ENCODE measurements around the gene SRSF6.

SRSF6 gene

DNA sequence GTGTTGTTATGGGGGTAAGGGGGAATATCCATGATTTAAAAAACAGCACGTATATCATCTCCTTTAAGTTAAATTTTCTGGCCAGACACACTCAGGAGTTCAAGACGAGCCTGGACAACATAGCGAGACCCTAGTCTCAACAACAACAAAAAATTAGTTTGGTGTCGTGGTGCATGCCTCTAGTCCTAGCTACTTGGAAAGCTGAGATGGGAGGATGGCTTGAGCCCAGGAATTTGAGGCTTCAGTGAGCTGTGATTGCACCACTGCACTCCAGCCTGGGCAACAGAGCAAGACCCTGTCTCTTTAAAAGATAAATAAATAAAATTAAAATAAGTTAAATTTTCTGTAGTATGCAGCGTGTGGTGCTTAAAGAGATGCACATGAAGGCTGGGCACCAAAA lies 31.5 kb upstream of the SRSF6 start:
- Histone ChIP-seq H3K4me1 (ENCODE audit: insufficient read depth, low read length) (no peaks in the 10 kb centered on the region), H3K4me3 (ENCODE audit: low read depth in 1 of 2, low read length in 2 of 2) (no peak overlapping the region), H3K9ac (ENCODE audit: low read depth, low read length) (no peak overlapping the region), H3K27ac (ENCODE audit: low read length) (no peak overlapping the region), H3K36me3 (ENCODE audit: insufficient read depth, low read length) (no peaks in the 10 kb centered on the region), H2AFZ (ENCODE audit: low read depth, low read length) (no peak overlapping the region), H3K4me2 (ENCODE audit: insufficient read depth, low read length) (no peak overlapping the region), H4K20me1 (ENCODE audit: insufficient read depth, low read length) (no peaks in the 10 kb centered on the region; the same call in 1 of the 2 replicates), H3K79me2 (ENCODE audit: insufficient read depth, low read length) (no peaks in the 10 kb centered on the region), H3K27me3 (ENCODE audit: insufficient read depth, low read length, poor library complexity) (peaks cover 9% of the 10 kb centered on the region), H3K9me3 (ENCODE audit: insufficient read depth, low read length, severe bottlenecking) (no peaks in the 10 kb centered on the region)
- DNase-seq = no peak
- TF ChIP-seq, protein P1, sequence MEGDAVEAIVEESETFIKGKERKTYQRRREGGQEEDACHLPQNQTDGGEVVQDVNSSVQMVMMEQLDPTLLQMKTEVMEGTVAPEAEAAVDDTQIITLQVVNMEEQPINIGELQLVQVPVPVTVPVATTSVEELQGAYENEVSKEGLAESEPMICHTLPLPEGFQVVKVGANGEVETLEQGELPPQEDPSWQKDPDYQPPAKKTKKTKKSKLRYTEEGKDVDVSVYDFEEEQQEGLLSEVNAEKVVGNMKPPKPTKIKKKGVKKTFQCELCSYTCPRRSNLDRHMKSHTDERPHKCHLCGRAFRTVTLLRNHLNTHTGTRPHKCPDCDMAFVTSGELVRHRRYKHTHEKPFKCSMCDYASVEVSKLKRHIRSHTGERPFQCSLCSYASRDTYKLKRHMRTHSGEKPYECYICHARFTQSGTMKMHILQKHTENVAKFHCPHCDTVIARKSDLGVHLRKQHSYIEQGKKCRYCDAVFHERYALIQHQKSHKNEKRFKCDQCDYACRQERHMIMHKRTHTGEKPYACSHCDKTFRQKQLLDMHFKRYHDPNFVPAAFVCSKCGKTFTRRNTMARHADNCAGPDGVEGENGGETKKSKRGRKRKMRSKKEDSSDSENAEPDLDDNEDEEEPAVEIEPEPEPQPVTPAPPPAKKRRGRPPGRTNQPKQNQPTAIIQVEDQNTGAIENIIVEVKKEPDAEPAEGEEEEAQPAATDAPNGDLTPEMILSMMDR (IDR thresholded peaks at IDR 0.05; ENCODE audit: borderline replicate concordance, extremely low read depth, low read length, poor library complexity, severe bottlenecking) = no peak
- TF ChIP-seq EZH2 (IDR thresholded peaks at IDR 0.05; ENCODE audit: borderline replicate concordance, low read depth, low read length, severe bottlenecking) = no peak
- no peak for ATAC-seq (ENCODE audit: insufficient read depth, low read depth)

DNA sequence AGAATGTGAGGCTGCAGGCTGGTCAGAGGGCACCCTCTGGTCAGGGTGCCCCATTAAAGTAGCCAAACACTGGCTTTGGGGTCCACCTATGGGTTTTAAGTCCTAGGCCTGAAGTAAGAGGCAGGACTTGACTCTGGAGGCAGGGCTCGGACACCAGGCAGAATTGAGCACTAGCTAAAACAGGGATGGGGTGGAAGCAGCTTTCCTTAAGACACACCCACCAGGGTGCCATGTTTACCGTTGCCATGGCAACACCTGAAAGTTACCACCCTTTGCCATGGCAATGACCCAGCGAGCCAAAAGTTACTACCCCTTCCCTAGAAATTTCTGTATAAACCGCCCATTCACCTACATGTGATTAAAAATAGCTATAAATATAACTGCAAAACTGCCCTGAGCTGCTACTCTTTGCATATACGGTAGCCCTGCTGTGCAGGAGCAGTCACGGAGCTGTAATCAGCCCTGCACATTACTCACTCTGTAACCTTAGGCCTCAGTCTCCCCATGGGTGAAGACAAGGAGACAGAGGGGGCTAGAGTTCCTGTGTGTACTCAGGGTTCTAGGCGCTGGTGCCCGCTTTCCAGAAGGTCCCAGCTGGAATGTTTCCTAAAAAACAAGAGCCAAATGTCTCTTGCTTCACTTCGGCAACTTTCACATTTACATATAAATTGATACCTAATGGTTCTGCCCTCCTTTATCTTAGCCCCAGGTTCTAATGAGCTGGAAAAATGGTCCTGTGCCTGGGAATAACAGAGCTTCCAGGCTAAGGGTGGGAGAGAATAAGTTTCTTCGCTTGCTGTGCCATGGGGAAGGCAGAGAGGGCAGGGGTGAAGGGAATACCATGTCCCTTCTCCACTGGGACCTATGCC lies 27.2 kb upstream of the SRSF6 start:
- H3K4me1 ChIP-seq (ENCODE audit: insufficient read depth, low read length) = no peaks in the 10 kb centered on the region
- no peaks in the 10 kb centered on the region for H3K36me3 ChIP-seq (ENCODE audit: insufficient read depth, low read length)
- H3K9me3 ChIP-seq (ENCODE audit: insufficient read depth, low read length, severe bottlenecking) = no peaks in the 10 kb centered on the region
- TF ChIP-seq EZH2 (IDR thresholded peaks at IDR 0.05; ENCODE audit: borderline replicate concordance, low read depth, low read length, severe bottlenecking) = no peak
- TF ChIP-seq, protein P1 (IDR thresholded peaks at IDR 0.05; ENCODE audit: borderline replicate concordance, extremely low read depth, low read length, poor library complexity, severe bottlenecking) = no peak
- H3K9ac ChIP-seq (ENCODE audit: low read depth, low read length) = no peak overlapping the region
- no peak overlapping the region for H3K4me3 ChIP-seq (ENCODE audit: low read depth in 1 of 2, low read length in 2 of 2)
- H3K4me2 ChIP-seq (ENCODE audit: insufficient read depth, low read length) = no peak overlapping the region
- DNase-seq = no peak
- H3K27me3 ChIP-seq (ENCODE audit: insufficient read depth, low read length, poor library complexity) = peaks cover 21% of the 10 kb centered on the region
- no peak overlapping the region for H2AFZ ChIP-seq (ENCODE audit: low read depth, low read length)
- H3K27ac ChIP-seq (ENCODE audit: low read length) = no peak overlapping the region
- no peak for ATAC-seq (ENCODE audit: insufficient read depth, low read depth)
- no peaks in the 10 kb centered on the region; the same call in 1 of the 2 replicates for H4K20me1 ChIP-seq (ENCODE audit: insufficient read depth, low read length)
- H3K79me2 ChIP-seq (ENCODE audit: insufficient read depth, low read length) = no peaks in the 10 kb centered on the region

DNA sequence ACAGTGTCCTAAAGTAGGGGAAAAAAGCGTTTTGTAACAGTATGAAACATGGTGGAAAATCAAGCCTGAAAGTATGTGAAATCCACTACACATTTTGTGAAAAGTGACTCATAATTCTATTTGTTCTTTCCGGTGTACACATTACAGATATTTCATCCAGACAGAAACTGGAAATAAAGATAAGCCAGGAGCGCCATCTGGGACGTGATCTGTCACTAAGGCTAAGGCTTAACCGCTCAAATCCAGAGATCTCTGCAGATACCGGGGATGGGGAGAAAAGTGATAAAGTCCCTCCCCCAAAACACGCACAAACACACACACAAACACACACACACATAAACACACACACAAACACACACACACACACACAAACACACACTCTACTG lies 26.6 kb upstream of the SRSF6 start:
- H3K4me2 ChIP-seq (ENCODE audit: insufficient read depth, low read length) = no peak overlapping the region
- H3K9ac ChIP-seq (ENCODE audit: low read depth, low read length) = no peak overlapping the region
- H3K9me3 ChIP-seq (ENCODE audit: insufficient read depth, low read length, severe bottlenecking) = no peaks in the 10 kb centered on the region
- no peak for ATAC-seq (ENCODE audit: insufficient read depth, low read depth)
- peaks cover 27% of the 10 kb centered on the region for H3K27me3 ChIP-seq (ENCODE audit: insufficient read depth, low read length, poor library complexity)
- DNase-seq = no peak
- no peak for TF ChIP-seq EZH2 (IDR thresholded peaks at IDR 0.05; ENCODE audit: borderline replicate concordance, low read depth, low read length, severe bottlenecking)
- TF ChIP-seq, protein P1 (IDR thresholded peaks at IDR 0.05; ENCODE audit: borderline replicate concordance, extremely low read depth, low read length, poor library complexity, severe bottlenecking) = no peak
- no peaks in the 10 kb centered on the region for H3K4me1 ChIP-seq (ENCODE audit: insufficient read depth, low read length)
- no peak overlapping the region for H3K27ac ChIP-seq (ENCODE audit: low read length)
- no peaks in the 10 kb centered on the region; the same call in 1 of the 2 replicates for H4K20me1 ChIP-seq (ENCODE audit: insufficient read depth, low read length)
- H3K79me2 ChIP-seq (ENCODE audit: insufficient read depth, low read length) = no peaks in the 10 kb centered on the region
- no peaks in the 10 kb centered on the region for H3K36me3 ChIP-seq (ENCODE audit: insufficient read depth, low read length)
- no peak overlapping the region for H2AFZ ChIP-seq (ENCODE audit: low read depth, low read length)
- H3K4me3 ChIP-seq (ENCODE audit: low read depth in 1 of 2, low read length in 2 of 2) = no peak overlapping the region
